ENCODE measurements around the gene HOXA7.

Gene HOXA7

GRCh38 chr7:27129729-27130539, 26.5 kb downstream of the HOXA7 start:
- no peaks in the 10 kb centered on the region for H3K4me1 ChIP-seq (ENCODE audit: control insufficient read depth, insufficient read depth, low read length, poor library complexity, severe bottlenecking)
- H3K4me3 ChIP-seq (ENCODE audit: insufficient read depth, low read depth, low read length, poor library complexity, severe bottlenecking) = no peak overlapping the region
- H3K27ac ChIP-seq (ENCODE audit: insufficient read depth, low read length, poor library complexity, severe bottlenecking) = no peak overlapping the region

DNA sequence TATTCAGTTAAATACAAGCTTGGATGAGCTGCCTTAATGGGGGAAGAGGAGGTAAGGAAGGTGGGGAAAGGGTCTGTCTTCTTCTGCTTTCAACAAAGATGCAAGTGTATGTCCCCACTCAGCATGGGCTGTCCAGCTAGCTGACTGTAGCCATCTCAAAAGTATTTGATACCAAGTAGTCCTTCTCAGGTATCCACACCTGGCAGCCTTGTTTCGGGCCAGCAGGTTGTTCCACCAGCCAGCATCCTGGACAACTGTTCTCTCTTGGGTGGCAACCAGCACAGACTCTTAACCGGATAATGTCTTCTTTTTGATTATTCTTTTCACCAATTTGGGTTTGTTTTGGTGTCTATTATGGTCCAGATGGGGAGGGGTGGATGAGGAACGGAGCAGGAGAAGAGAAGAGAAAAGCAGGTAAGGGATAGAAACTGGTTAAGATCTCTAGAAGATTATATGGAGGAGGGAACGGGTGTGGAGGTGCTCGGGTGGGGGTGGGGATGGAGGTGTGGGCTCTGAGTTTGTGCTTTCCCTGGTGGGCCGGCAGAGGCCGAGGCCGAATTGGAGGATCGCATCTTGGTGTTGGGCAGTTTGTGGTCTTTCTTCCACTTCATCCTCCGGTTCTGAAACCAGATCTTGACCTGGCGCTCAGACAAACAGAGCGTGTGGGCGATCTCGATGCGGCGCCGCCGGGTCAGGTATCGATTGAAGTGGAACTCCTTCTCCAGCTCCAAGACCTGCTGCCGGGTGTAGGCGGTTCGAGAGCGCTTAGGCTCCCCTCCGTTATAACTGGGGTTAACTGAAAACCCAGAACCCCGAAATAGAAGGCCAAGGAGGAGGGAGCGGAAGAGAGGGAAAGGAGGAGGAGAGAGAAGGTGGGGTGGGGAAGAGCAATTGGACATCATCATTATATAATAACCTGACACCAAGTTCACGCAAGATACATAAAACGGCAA, 27.4 kb downstream of the HOXA7 start:
- H3K27me3 ChIP-seq (replicated peaks; ENCODE audit: control insufficient read depth, insufficient read depth, low read length, poor library complexity, severe bottlenecking) = peaks cover 6% of the 10 kb centered on the region
- H3K27ac ChIP-seq (ENCODE audit: insufficient read depth, low read length, poor library complexity, severe bottlenecking) = no peak overlapping the region
- H3K9me3 ChIP-seq (ENCODE audit: control insufficient read depth, low read length) = no peaks in the 10 kb centered on the region
- no peak overlapping the region for H3K4me3 ChIP-seq (ENCODE audit: insufficient read depth, low read depth, low read length, poor library complexity, severe bottlenecking)
- H3K36me3 ChIP-seq (ENCODE audit: control insufficient read depth, insufficient read depth, low read length) = no peaks in the 10 kb centered on the region
- H3K4me1 ChIP-seq (ENCODE audit: control insufficient read depth, insufficient read depth, low read length, poor library complexity, severe bottlenecking) = no peaks in the 10 kb centered on the region
- no peak for DNase-seq

More at GRCh38 chr7:27129729-27130539, 26.5 kb downstream of the HOXA7 start:
- Histone ChIP-seq H3K27me3 (replicated peaks; ENCODE audit: control insufficient read depth, insufficient read depth, low read length, poor library complexity, severe bottlenecking) (peaks cover 6% of the 10 kb centered on the region), H3K36me3 (ENCODE audit: control insufficient read depth, insufficient read depth, low read length) (no peaks in the 10 kb centered on the region), H3K9me3 (ENCODE audit: control insufficient read depth, low read length) (no peaks in the 10 kb centered on the region)
- no peak for DNase-seq

DNA sequence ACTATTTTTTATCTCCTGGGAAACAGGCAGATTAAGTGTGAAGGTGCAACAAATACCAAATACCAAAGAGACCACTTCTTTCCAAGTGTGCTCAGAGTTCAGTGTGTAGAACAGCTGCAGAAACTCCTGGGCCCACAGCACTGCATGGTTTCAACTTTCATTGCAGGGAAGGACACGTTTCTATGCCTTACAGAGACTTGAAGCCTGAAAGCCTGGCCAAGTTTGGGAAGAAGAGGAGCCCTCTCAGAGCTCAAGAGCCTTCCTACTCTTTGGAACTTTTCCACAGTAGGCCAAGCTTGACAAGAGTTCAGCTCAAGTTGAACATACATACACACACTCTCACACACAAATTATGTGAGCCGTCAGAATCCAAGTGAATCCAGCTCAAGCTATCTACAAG, 28.4 kb downstream of the HOXA7 start:
- no peak overlapping the region for H3K27ac ChIP-seq (ENCODE audit: insufficient read depth, low read length, poor library complexity, severe bottlenecking)
- no peak for DNase-seq

DNA sequence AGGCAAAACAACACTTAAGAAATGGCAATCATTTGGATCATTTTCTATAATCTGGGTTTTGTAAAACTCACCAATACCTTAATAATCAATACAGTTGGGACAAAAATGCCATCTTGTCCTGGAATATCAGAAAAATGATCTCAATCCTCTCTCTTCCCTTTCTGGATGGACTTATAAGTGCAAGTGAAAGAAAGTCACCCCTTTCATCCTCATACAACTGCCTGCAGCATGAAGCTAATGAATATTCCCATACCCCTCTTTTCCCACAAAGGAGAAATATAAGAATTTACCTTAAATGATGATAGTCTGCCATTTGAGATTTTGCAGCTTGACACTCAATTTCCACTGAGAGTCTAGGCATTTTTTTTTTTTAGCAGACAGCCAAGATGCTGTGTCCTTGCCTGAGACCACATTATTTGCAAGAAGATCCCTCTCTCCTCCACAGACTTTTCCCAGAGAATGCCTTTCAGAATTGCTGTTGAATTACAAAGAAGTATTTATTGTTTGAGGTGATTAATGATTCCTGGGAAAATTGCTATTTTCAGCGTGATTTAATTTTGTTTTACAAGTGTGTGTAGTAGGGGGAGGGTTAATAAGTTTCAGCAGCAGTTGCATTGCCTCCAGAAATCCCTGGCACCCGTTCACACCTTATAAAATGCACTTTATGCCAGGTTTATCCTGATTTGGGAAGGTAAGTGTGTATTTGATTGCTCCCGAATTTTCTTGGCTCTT, 29.7 kb downstream of the HOXA7 start:
- Histone ChIP-seq H3K9me3 (ENCODE audit: control insufficient read depth, low read length) (no peaks in the 10 kb centered on the region), H3K27me3 (replicated peaks; ENCODE audit: control insufficient read depth, insufficient read depth, low read length, poor library complexity, severe bottlenecking) (peaks cover 6% of the 10 kb centered on the region), H3K4me1 (ENCODE audit: control insufficient read depth, insufficient read depth, low read length, poor library complexity, severe bottlenecking) (no peaks in the 10 kb centered on the region), H3K27ac (ENCODE audit: insufficient read depth, low read length, poor library complexity, severe bottlenecking) (no peak overlapping the region), H3K4me3 (ENCODE audit: insufficient read depth, low read depth, low read length, poor library complexity, severe bottlenecking) (no peak overlapping the region), H3K36me3 (ENCODE audit: control insufficient read depth, insufficient read depth, low read length) (no peaks in the 10 kb centered on the region)
- DNase-seq = no peak

More for the DNA sequence above, 28.4 kb downstream of the HOXA7 start:
- H3K36me3 ChIP-seq (ENCODE audit: control insufficient read depth, insufficient read depth, low read length) = no peaks in the 10 kb centered on the region
- H3K9me3 ChIP-seq (ENCODE audit: control insufficient read depth, low read length) = no peaks in the 10 kb centered on the region
- peaks cover 6% of the 10 kb centered on the region for H3K27me3 ChIP-seq (replicated peaks; ENCODE audit: control insufficient read depth, insufficient read depth, low read length, poor library complexity, severe bottlenecking)
- no peak overlapping the region for H3K4me3 ChIP-seq (ENCODE audit: insufficient read depth, low read depth, low read length, poor library complexity, severe bottlenecking)
- H3K4me1 ChIP-seq (ENCODE audit: control insufficient read depth, insufficient read depth, low read length, poor library complexity, severe bottlenecking) = no peaks in the 10 kb centered on the region

DNA sequence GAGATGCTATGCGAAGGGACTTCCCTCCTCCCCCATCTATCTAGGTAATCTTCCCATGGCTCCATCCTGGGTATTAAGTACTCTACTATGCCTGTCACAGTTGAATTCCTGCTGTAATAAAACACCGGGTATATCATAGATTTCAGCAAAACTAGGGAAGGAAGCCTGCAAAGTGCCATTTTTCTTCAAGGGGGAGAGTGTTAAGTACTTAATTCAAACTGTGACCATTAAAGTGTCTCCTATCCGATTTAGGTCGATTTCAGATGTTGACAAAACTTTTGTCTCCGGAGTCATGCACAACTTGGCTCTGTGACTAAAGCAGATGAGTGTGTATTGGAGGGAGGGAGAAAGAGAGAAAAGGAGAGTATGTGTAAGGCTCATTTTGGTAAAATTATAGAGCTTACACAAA, 30.5 kb downstream of the HOXA7 start:
- no peak overlapping the region for H3K4me3 ChIP-seq (ENCODE audit: insufficient read depth, low read depth, low read length, poor library complexity, severe bottlenecking)
- no peaks in the 10 kb centered on the region for H3K9me3 ChIP-seq (ENCODE audit: control insufficient read depth, low read length)
- peaks cover 6% of the 10 kb centered on the region for H3K27me3 ChIP-seq (replicated peaks; ENCODE audit: control insufficient read depth, insufficient read depth, low read length, poor library complexity, severe bottlenecking)
- H3K36me3 ChIP-seq (ENCODE audit: control insufficient read depth, insufficient read depth, low read length) = no peaks in the 10 kb centered on the region
- DNase-seq = no peak
- no peaks in the 10 kb centered on the region for H3K4me1 ChIP-seq (ENCODE audit: control insufficient read depth, insufficient read depth, low read length, poor library complexity, severe bottlenecking)
- H3K27ac ChIP-seq (ENCODE audit: insufficient read depth, low read length, poor library complexity, severe bottlenecking) = no peak overlapping the region

GRCh38 chr7:27124902-27125689, 31.4 kb downstream of the HOXA7 start:
- Histone ChIP-seq H3K27ac (ENCODE audit: insufficient read depth, low read length, poor library complexity, severe bottlenecking) (no peak overlapping the region), H3K27me3 (replicated peaks; ENCODE audit: control insufficient read depth, insufficient read depth, low read length, poor library complexity, severe bottlenecking) (peaks cover 6% of the 10 kb centered on the region), H3K4me3 (ENCODE audit: insufficient read depth, low read depth, low read length, poor library complexity, severe bottlenecking) (no peak overlapping the region), H3K4me1 (ENCODE audit: control insufficient read depth, insufficient read depth, low read length, poor library complexity, severe bottlenecking) (no peaks in the 10 kb centered on the region), H3K36me3 (ENCODE audit: control insufficient read depth, insufficient read depth, low read length) (no peaks in the 10 kb centered on the region), H3K9me3 (ENCODE audit: control insufficient read depth, low read length) (no peaks in the 10 kb centered on the region)
- no peak for DNase-seq

DNA sequence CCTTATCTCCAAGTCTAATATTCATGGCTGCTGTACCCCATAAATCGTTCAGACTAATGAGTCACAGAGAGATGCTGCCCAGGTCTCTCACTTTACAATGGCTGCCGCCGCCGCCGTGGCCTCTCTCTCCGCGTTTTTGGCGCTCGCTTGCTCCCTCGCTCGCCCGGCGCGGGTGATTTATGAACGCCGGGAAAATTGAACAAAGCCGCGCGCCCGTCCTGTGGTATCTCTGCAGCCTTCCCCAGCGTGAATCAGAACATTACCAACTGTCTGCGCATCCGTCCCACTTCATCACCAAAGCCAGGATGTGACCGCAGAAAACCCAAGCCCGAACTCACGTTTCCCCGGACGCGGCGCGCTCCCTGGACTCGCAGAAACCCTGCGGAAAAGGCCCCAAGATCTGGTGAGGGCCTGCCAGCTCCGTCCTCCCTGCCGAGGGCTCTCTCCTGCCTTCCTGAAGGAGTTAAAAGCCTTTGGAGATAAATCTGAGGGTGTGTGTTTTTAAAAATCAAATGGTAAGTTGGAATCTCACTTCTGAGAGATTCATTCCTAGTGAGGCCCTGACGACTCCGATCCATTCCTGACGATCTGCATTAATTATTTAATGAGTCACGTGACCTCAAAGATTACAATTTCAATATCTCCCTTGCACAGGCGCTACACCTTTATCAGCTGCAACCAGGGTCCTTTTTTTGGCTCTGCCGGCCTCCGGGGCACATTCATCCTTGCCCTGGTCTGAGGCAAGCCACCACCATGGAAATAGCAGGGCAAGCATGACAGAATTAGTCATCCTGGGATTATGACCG, 32.2 kb downstream of the HOXA7 start:
- H3K27me3 ChIP-seq (replicated peaks; ENCODE audit: control insufficient read depth, insufficient read depth, low read length, poor library complexity, severe bottlenecking) = peaks cover 6% of the 10 kb centered on the region
- no peaks in the 10 kb centered on the region for H3K36me3 ChIP-seq (ENCODE audit: control insufficient read depth, insufficient read depth, low read length)
- DNase-seq = no peak
- H3K4me3 ChIP-seq (ENCODE audit: insufficient read depth, low read depth, low read length, poor library complexity, severe bottlenecking) = no peak overlapping the region
- no peaks in the 10 kb centered on the region for H3K9me3 ChIP-seq (ENCODE audit: control insufficient read depth, low read length)
- no peak overlapping the region for H3K27ac ChIP-seq (ENCODE audit: insufficient read depth, low read length, poor library complexity, severe bottlenecking)
- no peaks in the 10 kb centered on the region for H3K4me1 ChIP-seq (ENCODE audit: control insufficient read depth, insufficient read depth, low read length, poor library complexity, severe bottlenecking)

GRCh38 chr7:27123477-27124053, 32.9 kb downstream of the HOXA7 start:
- no peaks in the 10 kb centered on the region for H3K9me3 ChIP-seq (ENCODE audit: control insufficient read depth, low read length)
- H3K27me3 ChIP-seq (replicated peaks; ENCODE audit: control insufficient read depth, insufficient read depth, low read length, poor library complexity, severe bottlenecking) = peaks cover 6% of the 10 kb centered on the region
- no peaks in the 10 kb centered on the region for H3K36me3 ChIP-seq (ENCODE audit: control insufficient read depth, insufficient read depth, low read length)
- H3K4me1 ChIP-seq (ENCODE audit: control insufficient read depth, insufficient read depth, low read length, poor library complexity, severe bottlenecking) = no peaks in the 10 kb centered on the region
- H3K27ac ChIP-seq (ENCODE audit: insufficient read depth, low read length, poor library complexity, severe bottlenecking) = no peak overlapping the region
- DNase-seq = no peak
- no peak overlapping the region for H3K4me3 ChIP-seq (ENCODE audit: insufficient read depth, low read depth, low read length, poor library complexity, severe bottlenecking)

Measured in effector memory CD4-positive, alpha-beta T cell (primary cell).